Measurements from ENCODE around the gene SHISA4. TPM values are rescaled to one million over a fixed set of nuclear protein-coding genes. Genes with fewer than 3 reads are reported as not detected.
A peak's percentile ranks its signal among the peaks of the same experiment; 100 is the strongest.

Gene SHISA4
- polyA plus RNA-seq, 1 donor from 2014 or later: 0.16 TPM

DNA sequence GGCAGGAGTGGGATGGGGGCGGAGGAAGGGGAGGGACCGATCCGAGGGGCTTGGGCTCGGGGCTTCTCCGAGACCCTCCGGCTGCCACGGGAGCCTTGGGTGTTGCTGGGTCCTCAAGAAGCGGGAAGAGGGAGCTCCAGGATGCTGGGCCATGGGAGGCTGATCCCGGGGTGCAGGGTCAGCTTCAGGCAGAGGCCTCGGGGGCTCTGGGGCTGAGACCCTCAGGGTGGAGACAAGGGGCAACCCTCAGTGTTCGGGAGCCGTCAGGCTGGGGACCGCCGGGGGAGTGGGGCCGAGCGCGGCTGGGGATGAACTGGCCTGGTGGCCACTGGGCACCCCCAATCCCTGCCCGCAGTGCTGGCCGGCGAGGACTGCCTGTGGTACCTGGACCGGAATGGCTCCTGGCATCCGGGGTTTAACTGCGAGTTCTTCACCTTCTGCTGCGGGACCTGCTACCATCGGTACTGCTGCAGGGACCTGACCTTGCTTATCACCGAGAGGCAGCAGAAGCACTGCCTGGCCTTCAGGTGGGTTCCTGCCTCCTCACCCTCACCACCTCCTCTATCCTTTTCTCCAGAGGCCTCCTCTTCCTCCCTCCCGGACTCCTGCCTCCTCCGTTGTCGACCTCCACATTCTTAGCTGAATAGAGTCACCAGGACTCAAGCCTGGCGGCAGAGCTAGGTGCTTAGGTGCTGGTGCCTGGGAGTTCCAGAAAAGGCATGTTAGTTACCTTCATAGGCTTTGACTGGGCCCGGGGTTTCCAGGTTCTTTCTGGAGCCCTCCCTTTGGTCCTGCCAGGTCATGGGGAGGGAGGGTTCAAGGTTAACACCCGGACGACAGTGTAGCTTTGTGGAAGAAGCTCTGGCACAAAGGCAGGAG, 631 bp downstream of the SHISA4 start:
- Mint-ChIP-seq H3K4me3 (peak overlapping the region; percentile 15 to 74 (median 45)), H3K4me1 (peaks cover 2 to 11% (median 6%) of the 10 kb centered on the region in 3 donors), H3K36me3 (no peaks in the 10 kb centered on the region), H3K27me3 (peaks cover 38% of the 10 kb centered on the region), H3K27ac (no peak overlapping the region), H3K9me3 (no peaks in the 10 kb centered on the region)

GRCh38 chr1:201890223-201890622, 1.5 kb downstream of the SHISA4 start:
- Mint-ChIP-seq H3K27ac (no peak overlapping the region), H3K4me3 (no peak overlapping the region), H3K4me1 (peaks cover 2 to 7% (median 4%) of the 10 kb centered on the region in 3 donors), H3K9me3 (no peaks in the 10 kb centered on the region), H3K27me3 (peaks cover 37% of the 10 kb centered on the region), H3K36me3 (no peaks in the 10 kb centered on the region)

GRCh38 chr1:201890806-201891450, 2.2 kb downstream of the SHISA4 start:
- peaks cover 3 to 7% (median 4%) of the 10 kb centered on the region in 3 donors for H3K4me1 Mint-ChIP-seq
- no peaks in the 10 kb centered on the region for H3K36me3 Mint-ChIP-seq
- H3K9me3 Mint-ChIP-seq: no peaks in the 10 kb centered on the region

GRCh38 chr1:201891451-201892045, 2.9 kb downstream of the SHISA4 start:
- Mint-ChIP-seq H3K9me3 (no peaks in the 10 kb centered on the region), H3K27ac (no peak overlapping the region), H3K4me1 (peaks cover 6 to 7% (median 7%) of the 10 kb centered on the region in 3 donors), H3K36me3 (no peaks in the 10 kb centered on the region), H3K4me3 (peak overlapping the region in 2 of 4 donors; percentile 1 to 13), H3K27me3 (peaks cover 38% of the 10 kb centered on the region)

More at GRCh38 chr1:201890806-201891450, 2.2 kb downstream of the SHISA4 start:
- Mint-ChIP-seq H3K27me3 (peaks cover 38% of the 10 kb centered on the region), H3K27ac (no peak overlapping the region), H3K4me3 (no peak overlapping the region)

DNA sequence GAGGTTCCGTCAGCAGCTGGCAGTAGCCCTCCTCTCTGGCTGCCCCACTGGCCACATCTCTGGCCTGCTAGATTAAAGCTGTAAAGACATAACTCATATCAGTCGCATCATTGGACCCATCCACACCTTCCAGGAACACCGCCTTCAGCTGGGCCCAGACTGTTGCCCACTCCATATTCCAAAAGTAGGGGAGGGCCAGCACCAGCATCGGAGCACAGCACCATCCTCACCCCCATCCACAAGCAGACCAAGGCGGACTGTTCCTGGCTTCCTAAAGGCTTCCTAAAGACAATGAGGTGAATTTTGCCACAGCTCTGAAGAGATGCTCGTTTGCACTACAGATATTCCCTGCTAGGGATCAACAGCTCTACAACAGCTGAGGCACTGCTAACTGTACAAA, 3.5 kb downstream of the SHISA4 start:
- H3K36me3 Mint-ChIP-seq: no peaks in the 10 kb centered on the region
- H3K27me3 Mint-ChIP-seq: peaks cover 38% of the 10 kb centered on the region
- H3K27ac Mint-ChIP-seq: no peak overlapping the region
- no peaks in the 10 kb centered on the region for H3K9me3 Mint-ChIP-seq
- peak overlapping the region in 1 of 4 donors; percentile 57 for H3K4me3 Mint-ChIP-seq
- H3K4me1 Mint-ChIP-seq: peaks cover under 1 to 7% (median 6%) of the 10 kb centered on the region in 3 donors

DNA sequence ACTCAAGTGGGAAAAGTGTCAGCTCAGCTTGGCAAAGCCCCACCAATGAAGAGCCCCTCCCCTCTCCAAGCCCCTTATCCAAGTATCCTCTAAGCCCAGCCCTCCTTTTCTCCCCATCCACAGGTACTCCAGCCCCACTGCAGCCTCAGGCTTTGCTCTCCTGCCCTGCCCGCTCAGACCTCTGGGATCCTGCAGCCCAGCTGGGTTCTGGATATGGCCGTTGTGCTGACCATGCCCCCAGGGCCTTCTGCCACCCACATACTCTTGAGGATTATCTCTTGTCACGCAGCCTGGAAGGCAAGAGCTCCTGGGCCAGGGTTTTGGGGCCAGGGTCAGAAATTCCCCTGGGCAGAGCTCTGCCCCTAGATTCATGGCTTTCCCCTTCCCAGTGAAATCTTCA, 4.7 kb downstream of the SHISA4 start:
- Mint-ChIP-seq H3K36me3 (no peaks in the 10 kb centered on the region), H3K4me1 (peaks cover 0 to 7% (median 6%) of the 10 kb centered on the region in 3 donors), H3K27ac (no peak overlapping the region), H3K27me3 (peaks cover 28% of the 10 kb centered on the region), H3K4me3 (no peak overlapping the region), H3K9me3 (no peaks in the 10 kb centered on the region)

DNA sequence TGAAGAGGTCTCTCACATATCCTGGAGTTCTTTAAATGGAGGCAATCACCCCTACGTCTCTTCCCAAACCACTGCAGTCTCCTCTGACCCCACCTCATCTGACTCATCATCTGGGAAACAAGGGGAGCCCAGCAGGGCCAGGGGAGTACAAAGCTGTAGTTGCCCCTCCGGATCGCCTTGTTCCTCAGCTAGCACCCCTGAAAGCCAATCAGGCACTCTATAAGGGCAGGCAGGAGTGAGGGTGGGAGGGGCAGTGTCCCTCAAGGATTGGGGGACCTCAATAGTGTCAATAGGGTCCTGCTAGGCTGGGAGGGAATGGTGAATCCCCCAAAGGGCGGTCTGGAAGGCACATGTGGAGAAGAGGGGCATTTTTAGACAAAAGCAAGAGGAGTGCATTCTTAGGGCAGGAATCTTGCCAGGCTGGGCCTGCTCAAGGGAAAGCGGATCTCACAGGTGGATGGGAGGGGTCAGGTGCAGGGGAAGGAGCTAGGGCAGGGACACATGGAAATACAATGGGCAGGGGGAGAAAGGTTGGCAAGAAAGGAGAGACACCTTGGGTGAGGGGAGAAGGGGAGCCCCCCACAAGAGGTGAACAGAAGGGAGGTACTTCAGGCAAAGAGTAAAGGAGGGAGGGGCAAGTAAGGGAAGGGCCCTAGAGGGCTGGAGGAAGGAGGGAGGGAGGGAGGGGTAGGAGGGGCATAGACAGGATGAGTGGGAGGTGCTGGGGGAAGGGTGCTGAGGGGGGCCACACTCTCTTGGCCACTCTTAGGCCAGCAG, 5.8 kb downstream of the SHISA4 start:
- Mint-ChIP-seq H3K4me1 (peaks cover 0 to 6% (median 6%) of the 10 kb centered on the region in 3 donors), H3K9me3 (no peaks in the 10 kb centered on the region), H3K4me3 (no peak overlapping the region), H3K27ac (no peak overlapping the region), H3K27me3 (peaks cover 23% of the 10 kb centered on the region), H3K36me3 (no peaks in the 10 kb centered on the region)

GRCh38 chr1:201895120-201895665, 6.5 kb downstream of the SHISA4 start:
- Mint-ChIP-seq H3K4me1 (peaks cover 0 to 5% (median 4%) of the 10 kb centered on the region in 3 donors), H3K27me3 (peaks cover 19% of the 10 kb centered on the region), H3K4me3 (no peak overlapping the region), H3K9me3 (no peaks in the 10 kb centered on the region), H3K36me3 (no peaks in the 10 kb centered on the region), H3K27ac (peak overlapping the region in 1 of 3 donors; percentile 5)

- H3K27ac Mint-ChIP-seq: peak overlapping the region in 1 of 3 donors; percentile 60
- H3K9me3 Mint-ChIP-seq: peaks cover 0 to 2% (median 0%) of the 10 kb centered on the region in 3 donors
- H3K4me1 Mint-ChIP-seq: peaks cover 0 to 5% (median 4%) of the 10 kb centered on the region in 3 donors
- H3K27me3 Mint-ChIP-seq: peaks cover 16% of the 10 kb centered on the region
- no peak overlapping the region for H3K4me3 Mint-ChIP-seq
- H3K36me3 Mint-ChIP-seq: no peaks in the 10 kb centered on the region
These were observed 7.5 kb downstream of the SHISA4 start for GRCh38 chr1:201895913-201896807.

DNA sequence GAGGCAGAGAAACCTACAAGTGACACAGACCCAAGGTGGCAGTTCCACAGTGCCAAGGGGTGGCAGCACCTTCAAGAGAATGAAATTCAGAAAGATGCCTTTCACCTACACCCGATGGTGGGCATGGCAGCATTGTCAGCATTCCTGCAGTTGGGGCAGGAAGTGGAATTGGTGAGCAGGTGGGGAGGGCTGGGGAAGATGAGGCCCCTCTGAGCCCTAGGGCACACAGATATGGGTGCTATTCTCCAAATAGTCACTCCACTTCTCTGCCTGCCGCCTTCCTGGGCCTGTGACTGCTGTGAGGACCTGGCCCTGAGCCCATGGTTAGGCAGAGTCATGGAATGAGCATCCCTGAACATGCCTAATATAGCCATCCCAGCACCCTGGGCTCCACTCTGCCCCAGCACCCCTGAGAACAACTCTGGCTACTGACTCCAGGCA, 8.3 kb downstream of the SHISA4 start:
- peaks cover 10% of the 10 kb centered on the region for H3K27me3 Mint-ChIP-seq
- H3K36me3 Mint-ChIP-seq: no peaks in the 10 kb centered on the region
- H3K4me3 Mint-ChIP-seq: peak overlapping the region in 1 of 4 donors; percentile 45
- peaks cover 0 to 2% (median 0%) of the 10 kb centered on the region in 3 donors for H3K9me3 Mint-ChIP-seq
- peaks cover 0 to 5% (median 4%) of the 10 kb centered on the region in 3 donors for H3K4me1 Mint-ChIP-seq
- no peak overlapping the region for H3K27ac Mint-ChIP-seq

GRCh38 chr1:201898240-201898894, 9.7 kb downstream of the SHISA4 start:
- no peak overlapping the region for H3K4me3 Mint-ChIP-seq
- no peaks in the 10 kb centered on the region for H3K36me3 Mint-ChIP-seq
- peaks cover 6% of the 10 kb centered on the region for H3K27me3 Mint-ChIP-seq
- H3K9me3 Mint-ChIP-seq: peaks cover 0 to 2% (median 0%) of the 10 kb centered on the region in 3 donors
- no peak overlapping the region for H3K27ac Mint-ChIP-seq
- H3K4me1 Mint-ChIP-seq: peaks cover 0 to 5% (median 4%) of the 10 kb centered on the region in 3 donors

GRCh38 chr1:201898992-201899391, 10.3 kb downstream of the SHISA4 start:
- no peak overlapping the region for H3K27ac Mint-ChIP-seq
- H3K4me1 Mint-ChIP-seq: peaks cover 0 to 5% (median 4%) of the 10 kb centered on the region in 3 donors
- peaks cover 6% of the 10 kb centered on the region for H3K27me3 Mint-ChIP-seq
- H3K4me3 Mint-ChIP-seq: no peak overlapping the region
- H3K9me3 Mint-ChIP-seq: peaks cover 0 to 2% (median 0%) of the 10 kb centered on the region in 3 donors
- H3K36me3 Mint-ChIP-seq: no peaks in the 10 kb centered on the region
